Fibroblast of lung (primary cell): ENCODE results near the gene HAL. TPM values are rescaled to one million over a fixed set of nuclear protein-coding genes. Genes with fewer than 3 reads are reported as not detected.

Experiments used
- DNase-seq, 2 donors: peaks; one replicate each; pipeline versions ENCODE4 v3.0.0 to v3.0.0-alpha.2; 2010; ENCODE audit warnings: low read depth in 2 of 2
- H2AFZ ChIP-seq: 2 replicates; pipeline ENCODE4 v1.5.1; 2012; ENCODE audit warnings: low read length, control low read depth, inconsistent platforms
- H3K27ac ChIP-seq: 2 replicates; pipeline ENCODE4 v1.5.1; 2011; ENCODE audit warnings: low read length, control low read depth; ENCODE audit not compliant: insufficient read depth
- H3K27me3 ChIP-seq: 2 replicates; pipeline ENCODE4 v1.5.1; 2011; ENCODE audit warnings: mild to moderate bottlenecking, low read length; ENCODE audit not compliant: control insufficient read depth, insufficient read depth
- H3K36me3 ChIP-seq: 2 replicates; pipeline ENCODE4 v1.5.1; 2011; ENCODE audit warnings: low read length; ENCODE audit not compliant: control insufficient read depth, insufficient read depth
- H3K4me1 ChIP-seq: 2 replicates; pipeline ENCODE4 v1.5.1; 2011; ENCODE audit warnings: low read length; ENCODE audit not compliant: control insufficient read depth, insufficient read depth; ENCODE audit errors: extremely low read depth
- H3K4me2 ChIP-seq: 2 replicates; pipeline ENCODE4 v1.5.1; 2011; ENCODE audit warnings: low read length, control low read depth; ENCODE audit not compliant: insufficient read depth; ENCODE audit errors: extremely low read depth
- H3K4me3 ChIP-seq, 4 experiments: fragments of 200-600 bp in 1 of 4; sonication (generic) in 1 of 4; replicated peaks in 1 of 4; 2 replicates each; pipeline ENCODE4 v1.5.1; 2011 to 2016; ENCODE audit warnings: low read length in 4 of 4, low read depth in 3 of 4, mild to moderate bottlenecking in 3 of 4, control low read depth in 2 of 4, inconsistent platforms in 1 of 4, mixed read lengths in 1 of 4; ENCODE audit not compliant: insufficient read depth in 1 of 4; ENCODE audit errors: control extremely low read depth in 1 of 4
- H3K79me2 ChIP-seq: 2 replicates; pipeline ENCODE4 v1.5.1; 2012; ENCODE audit warnings: mild to moderate bottlenecking, low read length, inconsistent platforms; ENCODE audit not compliant: control insufficient read depth, insufficient read depth
- H3K9ac ChIP-seq: 2 replicates; pipeline ENCODE4 v1.5.1; 2011; ENCODE audit warnings: mild to moderate bottlenecking, low read length, control low read depth; ENCODE audit not compliant: insufficient read depth
- H3K9me3 ChIP-seq: 2 replicates; pipeline ENCODE4 v1.5.1; 2012; ENCODE audit warnings: low read depth, low read length; ENCODE audit not compliant: control insufficient read depth, insufficient read depth
- H4K20me1 ChIP-seq: 2 replicates; pipeline ENCODE4 v1.5.1; 2011; ENCODE audit warnings: low read length; ENCODE audit not compliant: control insufficient read depth, insufficient read depth; ENCODE audit errors: extremely low read depth
- CTCF ChIP-seq, 2 donors: IDR thresholded peaks in 1 of 2; conservative IDR thresholded peaks in 1 of 2; 1 replicate in 1 of 2; 2 replicates in 1 of 2; pipeline ENCODE4 v1.5.1; 2011 to 2012; ENCODE audit warnings: low read length in 2 of 2, control low read depth in 1 of 2, inconsistent platforms in 1 of 2, low read depth in 1 of 2, mild to moderate bottlenecking in 1 of 2
- EZH2 ChIP-seq: IDR thresholded peaks from 2 replicates; pipeline ENCODE4 v1.5.1; 2012; ENCODE audit warnings: low read length, control low read depth, mild to moderate bottlenecking; ENCODE audit errors: missing control alignments
- polyA plus RNA-seq, 2 donors: library from polyadenylated mRNA; depleted of rRNA in 1 of 2; stranded (reverse) in 1 of 2; unstranded in 1 of 2; fragments of >200 nt; gene quantifications; 2 replicates each; pipeline ENCODE4 v1.2.1, GENCODE V29; 2011 to 2012; ENCODE audit warnings: missing spikeins in 1 of 2
- total RNA-seq: library from RNA; depleted of rRNA; stranded (reverse); fragments of >200 nt; gene quantifications from 2 replicates; pipeline ENCODE4 v1.2.1, GENCODE V29; 2014

The HAL gene
- total and polyA plus RNA-seq, 2 donors (not counting 1 experiment from before 2014, with no cell fraction given), result 0.02 to 0.17 TPM

GRCh38 chr12:96028538-96028937 lies 32.4 kb upstream of the HAL start:
- Histone ChIP-seq H3K9me3 (no peaks in the 10 kb centered on the region), H3K36me3 (peaks cover 1% of the 10 kb centered on the region), H3K27ac (no peak overlapping the region), H3K4me3 (no peak overlapping the region), H2AFZ (no peak overlapping the region), H3K27me3 (no peaks in the 10 kb centered on the region), H3K4me2 (no peak overlapping the region), H3K4me1 (no peaks in the 10 kb centered on the region), H3K79me2 (no peaks in the 10 kb centered on the region), H4K20me1 (no peaks in the 10 kb centered on the region), H3K9ac (no peak overlapping the region)
- DNase-seq, result no peak
- TF ChIP-seq EZH2 (no peak), CTCF (conservative IDR thresholded peaks at IDR 0.05 in 1 of 2, IDR thresholded peaks at IDR 0.05 in 1 of 2; ENCODE audit: low read depth in 1 of 2, low read length in 2 of 2) (no peak)

GRCh38 chr12:96026331-96026730 lies 30.2 kb upstream of the HAL start:
- TF ChIP-seq CTCF (conservative IDR thresholded peaks at IDR 0.05 in 1 of 2, IDR thresholded peaks at IDR 0.05 in 1 of 2; ENCODE audit: low read depth in 1 of 2, low read length in 2 of 2) (no peak), EZH2 (no peak)
- H3K4me2 ChIP-seq, result no peak overlapping the region
- no peak overlapping the region for H3K4me3 ChIP-seq
- H4K20me1 ChIP-seq, result no peaks in the 10 kb centered on the region
- peaks cover 1% of the 10 kb centered on the region for H3K36me3 ChIP-seq
- H3K27ac ChIP-seq, result no peak overlapping the region
- no peaks in the 10 kb centered on the region for H3K9me3 ChIP-seq
- H2AFZ ChIP-seq, result no peak overlapping the region
- no peak overlapping the region for H3K9ac ChIP-seq
- no peaks in the 10 kb centered on the region for H3K27me3 ChIP-seq
- peak in 1 of 2 donors; percentile 43 for DNase-seq
- H3K4me1 ChIP-seq, result no peaks in the 10 kb centered on the region
- H3K79me2 ChIP-seq, result no peaks in the 10 kb centered on the region

GRCh38 chr12:96025518-96025917 lies 29.4 kb upstream of the HAL start:
- no peak overlapping the region for H3K27ac ChIP-seq
- DNase-seq, result no peak
- H3K9me3 ChIP-seq, result no peaks in the 10 kb centered on the region
- peaks cover 1% of the 10 kb centered on the region for H3K36me3 ChIP-seq
- H3K4me1 ChIP-seq, result no peaks in the 10 kb centered on the region
- no peak overlapping the region for H3K4me3 ChIP-seq
- TF ChIP-seq CTCF (conservative IDR thresholded peaks at IDR 0.05 in 1 of 2, IDR thresholded peaks at IDR 0.05 in 1 of 2; ENCODE audit: low read depth in 1 of 2, low read length in 2 of 2) (no peak), EZH2 (no peak)
- no peaks in the 10 kb centered on the region for H3K27me3 ChIP-seq
- no peak overlapping the region for H3K4me2 ChIP-seq
- no peaks in the 10 kb centered on the region for H4K20me1 ChIP-seq
- no peak overlapping the region for H2AFZ ChIP-seq
- H3K79me2 ChIP-seq, result no peaks in the 10 kb centered on the region
- H3K9ac ChIP-seq, result no peak overlapping the region
